ENCODE measurements around the gene SIRPA. TPM values are rescaled to one million over a fixed set of nuclear protein-coding genes. Genes with fewer than 3 reads are reported as not detected.

The SIRPA gene
- polyA plus RNA-seq, 1 donor from 2014 or later: 8.0 TPM

DNA sequence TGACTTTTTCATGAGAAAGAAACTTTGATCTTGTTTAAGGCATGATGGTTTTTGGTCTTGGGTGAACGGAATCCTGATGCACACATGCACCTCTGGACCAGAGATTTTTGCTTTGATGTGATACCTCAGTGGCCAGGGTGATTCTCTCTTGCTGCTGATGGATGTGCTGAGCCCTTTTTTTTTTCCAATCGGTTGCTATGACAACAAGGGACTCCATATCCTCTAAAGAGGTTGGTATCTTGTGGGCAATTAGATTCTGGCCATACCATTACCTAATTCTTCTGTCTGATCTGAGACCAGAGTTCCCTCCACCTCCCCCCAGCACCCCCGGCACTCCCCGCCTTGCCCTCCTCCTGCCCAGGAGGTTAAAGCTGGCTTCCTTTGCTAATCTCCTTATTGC is 73.8 kb downstream of the SIRPA start:
- no peaks in the 10 kb centered on the region for H3F3A ChIP-seq (ENCODE audit: insufficient read depth, low read length, poor library complexity, severe bottlenecking)
- no peak for TF ChIP-seq EP300 (conservative IDR thresholded peaks at IDR 0.05; ENCODE audit: poor library complexity, severe bottlenecking)
- TF ChIP-seq, protein P1, sequence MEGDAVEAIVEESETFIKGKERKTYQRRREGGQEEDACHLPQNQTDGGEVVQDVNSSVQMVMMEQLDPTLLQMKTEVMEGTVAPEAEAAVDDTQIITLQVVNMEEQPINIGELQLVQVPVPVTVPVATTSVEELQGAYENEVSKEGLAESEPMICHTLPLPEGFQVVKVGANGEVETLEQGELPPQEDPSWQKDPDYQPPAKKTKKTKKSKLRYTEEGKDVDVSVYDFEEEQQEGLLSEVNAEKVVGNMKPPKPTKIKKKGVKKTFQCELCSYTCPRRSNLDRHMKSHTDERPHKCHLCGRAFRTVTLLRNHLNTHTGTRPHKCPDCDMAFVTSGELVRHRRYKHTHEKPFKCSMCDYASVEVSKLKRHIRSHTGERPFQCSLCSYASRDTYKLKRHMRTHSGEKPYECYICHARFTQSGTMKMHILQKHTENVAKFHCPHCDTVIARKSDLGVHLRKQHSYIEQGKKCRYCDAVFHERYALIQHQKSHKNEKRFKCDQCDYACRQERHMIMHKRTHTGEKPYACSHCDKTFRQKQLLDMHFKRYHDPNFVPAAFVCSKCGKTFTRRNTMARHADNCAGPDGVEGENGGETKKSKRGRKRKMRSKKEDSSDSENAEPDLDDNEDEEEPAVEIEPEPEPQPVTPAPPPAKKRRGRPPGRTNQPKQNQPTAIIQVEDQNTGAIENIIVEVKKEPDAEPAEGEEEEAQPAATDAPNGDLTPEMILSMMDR (IDR thresholded peaks at IDR 0.05; ENCODE audit: poor library complexity, severe bottlenecking): no peak
- TF ChIP-seq EZH2 (IDR thresholded peaks at IDR 0.05; ENCODE audit: borderline replicate concordance, insufficient read depth, low read length, poor library complexity, severe bottlenecking): no peak
- TF ChIP-seq, protein P2, sequence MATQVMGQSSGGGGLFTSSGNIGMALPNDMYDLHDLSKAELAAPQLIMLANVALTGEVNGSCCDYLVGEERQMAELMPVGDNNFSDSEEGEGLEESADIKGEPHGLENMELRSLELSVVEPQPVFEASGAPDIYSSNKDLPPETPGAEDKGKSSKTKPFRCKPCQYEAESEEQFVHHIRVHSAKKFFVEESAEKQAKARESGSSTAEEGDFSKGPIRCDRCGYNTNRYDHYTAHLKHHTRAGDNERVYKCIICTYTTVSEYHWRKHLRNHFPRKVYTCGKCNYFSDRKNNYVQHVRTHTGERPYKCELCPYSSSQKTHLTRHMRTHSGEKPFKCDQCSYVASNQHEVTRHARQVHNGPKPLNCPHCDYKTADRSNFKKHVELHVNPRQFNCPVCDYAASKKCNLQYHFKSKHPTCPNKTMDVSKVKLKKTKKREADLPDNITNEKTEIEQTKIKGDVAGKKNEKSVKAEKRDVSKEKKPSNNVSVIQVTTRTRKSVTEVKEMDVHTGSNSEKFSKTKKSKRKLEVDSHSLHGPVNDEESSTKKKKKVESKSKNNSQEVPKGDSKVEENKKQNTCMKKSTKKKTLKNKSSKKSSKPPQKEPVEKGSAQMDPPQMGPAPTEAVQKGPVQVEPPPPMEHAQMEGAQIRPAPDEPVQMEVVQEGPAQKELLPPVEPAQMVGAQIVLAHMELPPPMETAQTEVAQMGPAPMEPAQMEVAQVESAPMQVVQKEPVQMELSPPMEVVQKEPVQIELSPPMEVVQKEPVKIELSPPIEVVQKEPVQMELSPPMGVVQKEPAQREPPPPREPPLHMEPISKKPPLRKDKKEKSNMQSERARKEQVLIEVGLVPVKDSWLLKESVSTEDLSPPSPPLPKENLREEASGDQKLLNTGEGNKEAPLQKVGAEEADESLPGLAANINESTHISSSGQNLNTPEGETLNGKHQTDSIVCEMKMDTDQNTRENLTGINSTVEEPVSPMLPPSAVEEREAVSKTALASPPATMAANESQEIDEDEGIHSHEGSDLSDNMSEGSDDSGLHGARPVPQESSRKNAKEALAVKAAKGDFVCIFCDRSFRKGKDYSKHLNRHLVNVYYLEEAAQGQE (IDR thresholded peaks at IDR 0.05; ENCODE audit: borderline replicate concordance): no peak
- no peak for TF ChIP-seq MXI1 (conservative IDR thresholded peaks at IDR 0.05; ENCODE audit: poor library complexity, severe bottlenecking)
- no peak for TF ChIP-seq SMC3 (conservative IDR thresholded peaks at IDR 0.05; ENCODE audit: poor library complexity)
- TF ChIP-seq POLR2AphosphoS5 (IDR thresholded peaks at IDR 0.05): no peak
- no peak for TF ChIP-seq RAD21 (conservative IDR thresholded peaks at IDR 0.05)
- TF ChIP-seq TAF1 (IDR thresholded peaks at IDR 0.05; ENCODE audit: low read depth): no peak
- H3K4me2 ChIP-seq (ENCODE audit: low read length): peak overlapping the region; percentile 30
- H3K9me3 ChIP-seq (ENCODE audit: low read length): no peaks in the 10 kb centered on the region
- no peaks in the 10 kb centered on the region for H4K20me1 ChIP-seq (ENCODE audit: insufficient read depth)
- no peaks in the 10 kb centered on the region for H3K27me3 ChIP-seq (ENCODE audit: insufficient read depth, low read depth, low read length)
- H3K27ac ChIP-seq (ENCODE audit: low read length): peak overlapping the region; percentile 67
- H3K9ac ChIP-seq (ENCODE audit: low read length): peak overlapping the region; percentile 40
- H3K9me2 ChIP-seq (ENCODE audit: insufficient read depth, low read length): no peaks in the 10 kb centered on the region
- H3K36me3 ChIP-seq (ENCODE audit: insufficient read depth, low read length): no peaks in the 10 kb centered on the region
- peak overlapping the region; percentile 36 for H2AFZ ChIP-seq (ENCODE audit: low read depth, low read length)
- no peaks in the 10 kb centered on the region for H3K79me2 ChIP-seq (replicated peaks; ENCODE audit: insufficient read depth, low read length)
- peak overlapping the region; percentile 4 for H3K4me3 ChIP-seq (ENCODE audit: low read length)

GRCh38 chr20:1971893-1972586 is 76.8 kb downstream of the SIRPA start:
- H3K27me3 ChIP-seq (ENCODE audit: insufficient read depth, low read depth, low read length): no peaks in the 10 kb centered on the region
- no peak overlapping the region for H3K4me2 ChIP-seq (ENCODE audit: low read length)
- no peak for TF ChIP-seq EZH2 (IDR thresholded peaks at IDR 0.05; ENCODE audit: borderline replicate concordance, insufficient read depth, low read length, poor library complexity, severe bottlenecking)
- no peak for TF ChIP-seq EP300 (conservative IDR thresholded peaks at IDR 0.05; ENCODE audit: poor library complexity, severe bottlenecking)
- no peak for TF ChIP-seq POLR2AphosphoS5 (IDR thresholded peaks at IDR 0.05)
- no peak for TF ChIP-seq SMC3 (conservative IDR thresholded peaks at IDR 0.05; ENCODE audit: poor library complexity)
- TF ChIP-seq, protein P2 (IDR thresholded peaks at IDR 0.05; ENCODE audit: borderline replicate concordance): no peak
- TF ChIP-seq, protein P1 (IDR thresholded peaks at IDR 0.05; ENCODE audit: poor library complexity, severe bottlenecking): no peak
- TF ChIP-seq TAF1 (IDR thresholded peaks at IDR 0.05; ENCODE audit: low read depth): no peak
- TF ChIP-seq RAD21 (conservative IDR thresholded peaks at IDR 0.05): no peak
- no peak for TF ChIP-seq MXI1 (conservative IDR thresholded peaks at IDR 0.05; ENCODE audit: poor library complexity, severe bottlenecking)
- H3K4me3 ChIP-seq (ENCODE audit: low read length): no peak overlapping the region
- H3K9me2 ChIP-seq (ENCODE audit: insufficient read depth, low read length): no peaks in the 10 kb centered on the region
- no peak overlapping the region for H3K9ac ChIP-seq (ENCODE audit: low read length)
- H3K79me2 ChIP-seq (replicated peaks; ENCODE audit: insufficient read depth, low read length): no peaks in the 10 kb centered on the region
- no peak overlapping the region for H3K27ac ChIP-seq (ENCODE audit: low read length)
- no peaks in the 10 kb centered on the region for H3F3A ChIP-seq (ENCODE audit: insufficient read depth, low read length, poor library complexity, severe bottlenecking)
- H4K20me1 ChIP-seq (ENCODE audit: insufficient read depth): no peaks in the 10 kb centered on the region
- H2AFZ ChIP-seq (ENCODE audit: low read depth, low read length): no peak overlapping the region
- no peaks in the 10 kb centered on the region for H3K36me3 ChIP-seq (ENCODE audit: insufficient read depth, low read length)
- no peaks in the 10 kb centered on the region for H3K9me3 ChIP-seq (ENCODE audit: low read length)

Data from neural cell (in vitro differentiated cells).